HPDE6-E6E7 (cell line): ENCODE data around the gene F5.

Source experiments
- DNase-seq: peaks from one replicate; pipeline ENCODE4 v3.0.0; 2011; ENCODE audit warnings: missing footprints; ENCODE audit errors: extremely low spot score

The F5 gene

GRCh38 chr1:169586395-169587255, at the start of gene F5:
TSS of gene F5 (minus strand) at chr1:169586481. CDS start at chr1:169586386, 95 bp downstream.
- DNase-seq: peak; percentile 80

GRCh38 chr1:169634877-169635276, 48.6 kb upstream of the F5 start:
- DNase-seq: no peak

GRCh38 chr1:169634145-169634544, 47.9 kb upstream of the F5 start:
- no peak for DNase-seq

- no peak for DNase-seq
These were observed 45.0 kb upstream of the F5 start for GRCh38 chr1:169631249-169631648.

GRCh38 chr1:169630006-169630405, 43.7 kb upstream of the F5 start, which contains the start of gene SELP:
TSS of gene SELP (minus strand) at chr1:169630124. CDS start at chr1:169630074, 50 bp downstream.
- DNase-seq: no peak

GRCh38 chr1:169624912-169625311, 38.6 kb upstream of the F5 start:
- no peak for DNase-seq

- DNase-seq: no peak
These were observed 37.8 kb upstream of the F5 start for GRCh38 chr1:169624122-169624521.

- no peak for DNase-seq
These were observed 37.0 kb upstream of the F5 start for GRCh38 chr1:169623132-169623926.

- no peak for DNase-seq
These were observed 34.3 kb upstream of the F5 start for GRCh38 chr1:169620565-169620964.

GRCh38 chr1:169618367-169618766, 32.1 kb upstream of the F5 start:
- no peak for DNase-seq

GRCh38 chr1:169615803-169616202, 29.5 kb upstream of the F5 start:
- DNase-seq: no peak

- no peak for DNase-seq
These were observed 24.6 kb upstream of the F5 start for GRCh38 chr1:169610858-169611257.

GRCh38 chr1:169610108-169610507, 23.8 kb upstream of the F5 start:
- no peak for DNase-seq

GRCh38 chr1:169608226-169608625, 21.9 kb upstream of the F5 start:
- DNase-seq: no peak

- no peak for DNase-seq
These were observed 18.7 kb upstream of the F5 start for GRCh38 chr1:169604781-169605560.

- peak; percentile 8 for DNase-seq
These were observed 15.0 kb upstream of the F5 start for GRCh38 chr1:169601096-169601881.

- DNase-seq: peak; percentile 38
These were observed 9.8 kb upstream of the F5 start for GRCh38 chr1:169595764-169596711.

- DNase-seq: no peak
These were observed 8.1 kb upstream of the F5 start for GRCh38 chr1:169594391-169594790.

- no peak for DNase-seq
These were observed 4.7 kb upstream of the F5 start for GRCh38 chr1:169590932-169591331.
